ENCODE results near the gene MON1B.

GRCh38 chr16:77208382-77208781 lies 17.4 kb downstream of the MON1B start:
- TF ChIP-seq CTCF (IDR thresholded peaks at IDR 0.05), result no peak
- TF ChIP-seq POLR2A (IDR thresholded peaks at IDR 0.05), result no peak
